Cardiac muscle cell (in vitro differentiated cells and primary cell): ENCODE data around the gene LUZP4. TPM values are rescaled to one million over a fixed set of nuclear protein-coding genes. Genes with fewer than 3 reads are reported as not detected.

Experiments
- DNase-seq, 2 donors: peaks; one replicate each; pipeline versions ENCODE4 v3.0.0 to v3.0.0-alpha.2; 2010 to 2017; ENCODE audit warnings: low read depth in 1 of 2, low spot score in 1 of 2
- H3K27ac ChIP-seq: fragments of 200-600 bp; sonication (generic); 2 replicates; pipeline ENCODE4 v1.5.1; 2016
- H3K27me3 ChIP-seq: fragments of 200-600 bp; sonication (generic); 2 replicates; pipeline ENCODE4 v1.6.0; 2016; ENCODE audit warnings: control low read depth
- H3K36me3 ChIP-seq: fragments of 200-600 bp; sonication (generic); 2 replicates; pipeline ENCODE4 v1.5.1; 2016; ENCODE audit warnings: control low read depth
- H3K4me1 ChIP-seq: fragments of 200-600 bp; sonication (generic); 2 replicates; pipeline ENCODE4 v1.8.1; 2017; ENCODE audit warnings: low read depth, mild to moderate bottlenecking, mixed run types
- H3K4me3 ChIP-seq: fragments of 200-600 bp; sonication (generic); 2 replicates; pipeline ENCODE4 v1.5.1; 2016; ENCODE audit warnings: mild to moderate bottlenecking
- H3K9me3 ChIP-seq: fragments of 200-600 bp; sonication (generic); 2 replicates; pipeline ENCODE4 v1.5.1; 2017; ENCODE audit warnings: low read depth, mild to moderate bottlenecking, control low read depth
- CTCF ChIP-seq: IDR thresholded peaks from 2 replicates; pipeline ENCODE4 v1.5.1; 2012; ENCODE audit warnings: low read depth, mild to moderate bottlenecking, low read length
- polyA plus RNA-seq: library from polyadenylated mRNA; unstranded; fragments of >200 nt; fragmentation: Nextera tagmentation; extraction: Ambion mirVana; gene quantifications from 2 replicates; pipeline ENCODE4 v1.2.1, GENCODE V29; 2016
- total RNA-seq: library from RNA; depleted of rRNA; stranded (reverse); fragments of >200 nt; gene quantifications from 2 replicates; pipeline ENCODE4 v1.2.3, GENCODE V29; 2016

The LUZP4 gene
- total RNA-seq (not detected in 2 replicates), polyA plus RNA-seq (not detected in 2 replicates)

- Histone ChIP-seq H3K27me3 (no peaks in the 10 kb centered on the region), H3K4me3 (no peak within 1 kb of the TSS), H3K4me1 (no peaks in the 10 kb centered on the region), H3K9me3 (no peaks in the 10 kb centered on the region), H3K27ac (no peak within 1 kb of the TSS), H3K36me3 (no peaks in the 10 kb centered on the region)
- no peak for TF ChIP-seq CTCF
- no peak for DNase-seq
Measured at GRCh38 chrX:115289465-115289864, at the start of gene LUZP4. TSS of gene LUZP4 (plus strand) at chrX:115289715. CDS start at chrX:115289760, 45 bp downstream.

- Histone ChIP-seq H3K27me3 (no peaks in the 10 kb centered on the region), H3K4me3 (no peak overlapping the region), H3K36me3 (no peaks in the 10 kb centered on the region), H3K27ac (no peak overlapping the region), H3K9me3 (no peaks in the 10 kb centered on the region), H3K4me1 (no peaks in the 10 kb centered on the region)
- DNase-seq, result no peak
- TF ChIP-seq CTCF, result no peak
Measured at GRCh38 chrX:115251458-115252233, 37.9 kb upstream of the LUZP4 start.

GRCh38 chrX:115255003-115255402 is 34.5 kb upstream of the LUZP4 start:
- peaks cover 9% of the 10 kb centered on the region for H3K4me1 ChIP-seq
- no peaks in the 10 kb centered on the region for H3K36me3 ChIP-seq
- TF ChIP-seq CTCF, result no peak
- no peak for DNase-seq
- no peak overlapping the region for H3K4me3 ChIP-seq
- H3K9me3 ChIP-seq, result no peaks in the 10 kb centered on the region
- no peaks in the 10 kb centered on the region for H3K27me3 ChIP-seq
- no peak overlapping the region for H3K27ac ChIP-seq

GRCh38 chrX:115257711-115258110 is 31.8 kb upstream of the LUZP4 start:
- H3K27me3 ChIP-seq, result no peaks in the 10 kb centered on the region
- H3K4me3 ChIP-seq, result no peak overlapping the region
- H3K4me1 ChIP-seq, result peaks cover 9% of the 10 kb centered on the region
- no peaks in the 10 kb centered on the region for H3K9me3 ChIP-seq
- no peak overlapping the region for H3K27ac ChIP-seq
- no peaks in the 10 kb centered on the region for H3K36me3 ChIP-seq
- no peak for TF ChIP-seq CTCF
- DNase-seq, result no peak

GRCh38 chrX:115259238-115259875 is 30.2 kb upstream of the LUZP4 start:
- no peaks in the 10 kb centered on the region for H3K27me3 ChIP-seq
- no peak for TF ChIP-seq CTCF
- H3K27ac ChIP-seq, result peak overlapping the region; percentile 38
- peak; percentile 3 to 4 for DNase-seq
- no peak overlapping the region for H3K4me3 ChIP-seq
- no peaks in the 10 kb centered on the region for H3K9me3 ChIP-seq
- H3K36me3 ChIP-seq, result no peaks in the 10 kb centered on the region
- H3K4me1 ChIP-seq, result peaks cover 9% of the 10 kb centered on the region
